Right lobe of liver (tissue), 4 donors: Measurements from ENCODE around the gene PRSS3.

ENCODE experiments used
- POLR2A ChIP-seq: fragments of 450-650 bp; IDR thresholded peaks from one replicate; pipeline ENCODE4 v1.6.1; 2017; ENCODE audit warnings: antibody characterized with exemption, mild to moderate bottlenecking
- TF ChIP-seq, protein P1 (sequence below), 4 donors: fragments of 200-600 bp in 3 of 4; fragments of 450-650 bp in 1 of 4; IDR thresholded peaks; one replicate each; pipeline versions ENCODE4 v1.5.1 to v1.8.0; 2016 to 2022; ENCODE audit warnings: antibody characterized with exemption in 4 of 4, mild to moderate bottlenecking in 2 of 4
- donor health status: DM: no; HTN: no; CAD: no.
- donor health status: DM: no; HTN: no; CAD: no.
- donor health status: DM: no; HTN: yes; CAD: no.

- TF ChIP-seq, protein P1, sequence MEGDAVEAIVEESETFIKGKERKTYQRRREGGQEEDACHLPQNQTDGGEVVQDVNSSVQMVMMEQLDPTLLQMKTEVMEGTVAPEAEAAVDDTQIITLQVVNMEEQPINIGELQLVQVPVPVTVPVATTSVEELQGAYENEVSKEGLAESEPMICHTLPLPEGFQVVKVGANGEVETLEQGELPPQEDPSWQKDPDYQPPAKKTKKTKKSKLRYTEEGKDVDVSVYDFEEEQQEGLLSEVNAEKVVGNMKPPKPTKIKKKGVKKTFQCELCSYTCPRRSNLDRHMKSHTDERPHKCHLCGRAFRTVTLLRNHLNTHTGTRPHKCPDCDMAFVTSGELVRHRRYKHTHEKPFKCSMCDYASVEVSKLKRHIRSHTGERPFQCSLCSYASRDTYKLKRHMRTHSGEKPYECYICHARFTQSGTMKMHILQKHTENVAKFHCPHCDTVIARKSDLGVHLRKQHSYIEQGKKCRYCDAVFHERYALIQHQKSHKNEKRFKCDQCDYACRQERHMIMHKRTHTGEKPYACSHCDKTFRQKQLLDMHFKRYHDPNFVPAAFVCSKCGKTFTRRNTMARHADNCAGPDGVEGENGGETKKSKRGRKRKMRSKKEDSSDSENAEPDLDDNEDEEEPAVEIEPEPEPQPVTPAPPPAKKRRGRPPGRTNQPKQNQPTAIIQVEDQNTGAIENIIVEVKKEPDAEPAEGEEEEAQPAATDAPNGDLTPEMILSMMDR (IDR thresholded peaks at IDR 0.05), result no peak
- TF ChIP-seq POLR2A, result no peak
Observed at GRCh38 chr9:33799928-33800704, 4.8 kb downstream of the PRSS3 start.
